HEK293T (cell line): Measurements from ENCODE around the gene IP6K2.
"Not testable (repeated sequence)": the region's sequence is repeated elsewhere in the genome, so short reads cannot be mapped to it uniquely, and the experiment has no call there.

Experiments used
- CTCF ChIA-PET: fragments of 350-600 bp; formaldehyde crosslinking; extraction: SDS; loops from one replicate; lab custom pipeline; 2021; ENCODE audit warnings: antibody characterized with exemption, inconsistent platforms; lab: Yijun Ruan, JAX
- POLR2A ChIA-PET: fragments of 350-600 bp; formaldehyde crosslinking; extraction: SDS; loops from one replicate; lab custom pipeline; 2020; ENCODE audit warnings: antibody characterized with exemption, inconsistent platforms; lab: Yijun Ruan, JAX
- DNase-seq: peaks from one replicate; pipeline ENCODE4 v3.0.0; 2012; ENCODE audit warnings: mixed read lengths; ENCODE audit errors: extremely low spot score
- ARNT ChIP-seq: fragments of 450-650 bp; IDR thresholded peaks from 2 replicates; pipeline ENCODE4 v1.6.1; 2017; ENCODE audit warnings: mild to moderate bottlenecking
- BHLHE40 ChIP-seq: fragments of 450-650 bp; IDR thresholded peaks from 2 replicates; pipeline ENCODE4 v1.6.1; 2016; ENCODE audit warnings: mild to moderate bottlenecking, moderate library complexity, borderline replicate concordance
- CTBP1 ChIP-seq: fragments of 450-650 bp; IDR thresholded peaks from 2 replicates; pipeline ENCODE4 v1.6.1; 2016; ENCODE audit warnings: borderline replicate concordance
- ELF4 ChIP-seq: fragments of 450-650 bp; IDR thresholded peaks from 2 replicates; pipeline ENCODE4 v1.6.1; 2017; ENCODE audit warnings: antibody characterized with exemption
- FOXA1 ChIP-seq: fragments of 450-650 bp; IDR thresholded peaks from 2 replicates; pipeline ENCODE4 v1.6.1; 2016; ENCODE audit warnings: mild to moderate bottlenecking
- FOXK2 ChIP-seq: fragments of 450-650 bp; IDR thresholded peaks from 2 replicates; pipeline ENCODE4 v1.6.1; 2016; ENCODE audit warnings: mild to moderate bottlenecking
- FOXM1 ChIP-seq: fragments of 450-650 bp; IDR thresholded peaks from 2 replicates; pipeline ENCODE4 v1.6.1; 2017; ENCODE audit warnings: mild to moderate bottlenecking, borderline replicate concordance
- HDGF ChIP-seq: fragments of 450-650 bp; IDR thresholded peaks from 2 replicates; pipeline ENCODE4 v1.6.1; 2017; ENCODE audit warnings: antibody characterized with exemption, borderline replicate concordance
- L3MBTL2 ChIP-seq: fragments of 450-650 bp; conservative IDR thresholded peaks from 2 replicates; pipeline ENCODE4 v1.6.1; 2016; ENCODE audit warnings: mild to moderate bottlenecking
- LEF1 ChIP-seq: fragments of 450-650 bp; IDR thresholded peaks from 2 replicates; pipeline ENCODE4 v1.6.1; 2017; ENCODE audit warnings: mild to moderate bottlenecking, borderline replicate concordance
- NFRKB ChIP-seq: fragments of 450-650 bp; IDR thresholded peaks from 2 replicates; pipeline ENCODE4 v1.6.1; 2016; ENCODE audit warnings: mild to moderate bottlenecking, moderate library complexity
- SP1 ChIP-seq: fragments of 450-650 bp; IDR thresholded peaks from 2 replicates; pipeline ENCODE4 v1.6.1; 2017
- SUZ12 ChIP-seq: fragments of 450-650 bp; IDR thresholded peaks from 2 replicates; pipeline ENCODE4 v1.6.1; 2016; ENCODE audit warnings: mild to moderate bottlenecking
- TARDBP ChIP-seq: fragments of 450-650 bp; IDR thresholded peaks from 2 replicates; pipeline ENCODE4 v1.6.1; 2016
- ZNF384 ChIP-seq: fragments of 450-650 bp; IDR thresholded peaks from 2 replicates; pipeline ENCODE4 v1.6.1; 2016
- TF ChIP-seq, protein P1 (sequence below): fragments of 450-650 bp; IDR thresholded peaks from 2 replicates; pipeline ENCODE4 v1.6.1; 2016

The IP6K2 gene

DNA sequence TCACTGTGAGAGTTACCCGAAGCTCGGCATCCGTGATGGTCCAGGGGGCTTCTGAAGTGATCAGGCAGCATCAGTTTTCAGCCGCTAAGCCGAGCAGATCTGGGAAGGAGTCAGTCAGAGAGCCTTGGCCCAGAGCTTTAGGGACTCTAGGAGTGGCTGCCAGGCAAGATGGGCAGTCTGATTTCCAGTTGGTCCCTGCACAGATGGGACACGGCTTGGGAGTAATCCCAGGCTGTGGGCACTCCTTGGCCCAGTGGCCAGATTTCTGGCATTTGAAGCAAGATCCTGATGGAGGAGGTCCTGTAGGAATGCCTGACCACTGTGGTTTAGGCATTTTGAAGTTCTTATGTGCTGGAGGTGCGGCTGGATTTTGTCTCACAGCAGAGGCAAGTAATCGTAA is 10.5 kb upstream of the IP6K2 start:
- POLR2A ChIA-PET = interaction anchor here (0.7 kb wide), 1 partner anchor 280 kb away, joined by 4 read pairs; the partner anchor contains the start of gene WDR6
- no peak for TF ChIP-seq FOXM1
- no peak for TF ChIP-seq FOXA1
- TF ChIP-seq SUZ12 = no peak
- no peak for TF ChIP-seq ELF4
- no peak for TF ChIP-seq ARNT
- no peak for TF ChIP-seq BHLHE40
- no peak for DNase-seq
- CTCF ChIA-PET = no interaction called here

DNA sequence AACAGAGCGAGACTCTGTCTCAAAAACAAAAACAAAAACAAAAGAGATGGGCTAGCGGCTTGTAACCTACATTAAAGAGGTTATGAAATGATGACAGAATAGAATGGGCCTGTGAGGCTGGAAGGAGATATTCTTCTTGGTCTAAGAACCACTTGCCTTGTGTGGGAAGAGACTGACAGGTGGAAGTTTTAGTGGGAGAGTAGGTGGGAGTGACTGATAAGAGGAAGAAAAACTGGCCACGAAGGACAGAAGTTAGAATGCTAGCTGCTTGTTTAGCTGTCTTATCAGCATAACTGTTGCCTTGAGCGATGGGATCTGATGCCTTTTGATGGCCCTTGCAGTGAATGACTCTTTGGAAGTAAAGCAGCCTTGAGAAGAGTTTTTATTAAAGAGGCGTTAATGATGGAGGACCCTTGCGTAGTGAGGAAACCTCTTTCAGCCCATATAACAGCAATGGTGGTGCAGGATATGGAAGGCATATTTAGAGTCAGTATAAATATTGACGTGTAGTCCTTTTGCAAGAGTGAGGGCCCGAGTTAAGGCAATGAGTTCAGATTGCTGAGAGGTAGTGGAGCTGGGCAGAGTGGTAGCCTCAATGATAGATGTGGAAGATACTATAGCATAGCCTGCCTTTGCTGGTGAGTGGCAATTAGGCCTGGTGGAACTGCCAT is 8.3 kb upstream of the IP6K2 start:
- not testable (repeated sequence) for DNase-seq
- POLR2A ChIA-PET = interaction anchor here (1.1 kb wide), 1 partner anchor 14 kb away, joined by 3 read pairs; no protein-coding TSS in a partner anchor
- CTCF ChIA-PET = interaction anchor here (0.7 kb wide), 1 partner anchor 288 kb away, joined by 4 read pairs; no protein-coding TSS in a partner anchor

DNA sequence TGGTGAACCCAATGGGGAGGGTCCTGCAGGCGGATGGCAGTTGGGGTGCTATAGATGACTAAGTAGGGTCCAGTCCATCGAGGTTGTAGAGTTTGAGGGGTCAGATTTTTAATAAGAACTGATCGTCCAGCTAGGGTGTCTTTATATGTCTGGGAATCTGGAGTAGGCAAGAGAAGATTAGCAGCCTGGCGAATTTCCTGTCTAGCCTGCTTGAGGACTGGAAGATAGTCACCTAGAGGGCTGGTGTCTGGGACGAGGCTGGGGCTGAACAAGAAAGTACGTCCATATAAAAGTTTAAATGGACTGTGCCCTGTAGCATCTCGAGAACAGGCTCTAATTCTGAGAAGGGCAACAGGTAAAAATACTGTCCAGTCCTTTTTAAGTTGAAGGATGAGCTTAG is 6.7 kb upstream of the IP6K2 start:
- no peak for TF ChIP-seq ELF4
- no peak for TF ChIP-seq SUZ12
- TF ChIP-seq ARNT = no peak
- no peak for TF ChIP-seq CTBP1
- TF ChIP-seq FOXK2 = no peak
- TF ChIP-seq FOXM1 = no peak
- TF ChIP-seq L3MBTL2 = no peak
- TF ChIP-seq LEF1 = no peak
- no peak for TF ChIP-seq ZNF384
- no peak for TF ChIP-seq SP1
- TF ChIP-seq HDGF = no peak
- TF ChIP-seq NFRKB = no peak
- ChIA-PET CTCF (no interaction called here), POLR2A (no interaction called here)
- DNase-seq = no peak

DNA sequence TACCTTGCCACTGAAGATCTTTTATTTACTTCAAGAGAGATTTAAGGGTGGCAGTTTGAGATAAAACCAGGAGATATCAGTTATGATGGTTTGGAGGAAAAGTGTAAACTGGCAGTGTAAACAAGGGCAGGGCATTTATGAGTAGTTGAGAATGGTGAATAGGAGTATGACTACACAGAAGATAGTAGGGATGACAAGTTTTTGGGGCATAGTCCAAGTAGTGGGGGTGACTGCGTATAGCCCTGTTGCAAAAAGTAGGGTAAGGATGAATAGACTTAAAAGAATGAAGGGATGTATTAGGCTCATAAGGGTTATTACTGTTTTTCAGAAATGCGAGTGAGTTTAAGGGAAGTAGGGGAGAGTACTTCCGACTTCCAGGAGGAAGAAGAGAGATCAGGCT is 6.3 kb upstream of the IP6K2 start:
- CTCF ChIA-PET, DNase-seq, POLR2A ChIA-PET: not testable (repeated sequence)

DNA sequence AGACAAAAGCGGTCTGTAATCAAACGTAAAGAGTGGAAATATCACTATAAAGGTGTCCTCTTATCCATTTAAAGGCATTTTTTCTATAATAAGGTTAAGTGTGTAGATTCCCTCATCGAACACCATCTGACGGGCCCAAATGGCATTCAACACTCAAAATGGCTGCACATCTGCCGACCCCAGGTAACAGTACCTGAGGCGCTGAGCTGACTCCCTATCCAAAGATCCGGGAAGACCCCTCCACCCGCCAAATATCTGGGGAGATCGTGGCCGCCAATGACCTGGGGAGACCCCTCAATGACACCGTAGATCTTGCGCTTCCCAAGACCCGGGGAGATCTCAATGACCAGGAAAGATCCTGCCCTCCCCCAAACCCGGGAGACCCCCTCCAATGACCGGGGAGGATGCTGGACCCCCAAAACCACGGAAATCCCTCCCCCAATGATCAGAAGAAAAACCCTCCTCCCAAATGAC is 476 bp downstream of the IP6K2 start:
- TF ChIP-seq L3MBTL2 = no peak
- TF ChIP-seq FOXM1 = no peak
- TF ChIP-seq, protein P1, sequence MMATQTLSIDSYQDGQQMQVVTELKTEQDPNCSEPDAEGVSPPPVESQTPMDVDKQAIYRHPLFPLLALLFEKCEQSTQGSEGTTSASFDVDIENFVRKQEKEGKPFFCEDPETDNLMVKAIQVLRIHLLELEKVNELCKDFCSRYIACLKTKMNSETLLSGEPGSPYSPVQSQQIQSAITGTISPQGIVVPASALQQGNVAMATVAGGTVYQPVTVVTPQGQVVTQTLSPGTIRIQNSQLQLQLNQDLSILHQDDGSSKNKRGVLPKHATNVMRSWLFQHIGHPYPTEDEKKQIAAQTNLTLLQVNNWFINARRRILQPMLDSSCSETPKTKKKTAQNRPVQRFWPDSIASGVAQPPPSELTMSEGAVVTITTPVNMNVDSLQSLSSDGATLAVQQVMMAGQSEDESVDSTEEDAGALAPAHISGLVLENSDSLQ = no peak
- no peak for TF ChIP-seq ELF4
- no peak for TF ChIP-seq SUZ12
- TF ChIP-seq FOXK2 = no peak
- TF ChIP-seq LEF1 = no peak
- TF ChIP-seq TARDBP = no peak
- no peak for TF ChIP-seq CTBP1
- TF ChIP-seq NFRKB = no peak
- no peak for TF ChIP-seq ZNF384
- TF ChIP-seq HDGF = no peak
- TF ChIP-seq BHLHE40 = no peak
- TF ChIP-seq SP1 = no peak
- no peak for TF ChIP-seq ARNT
- no peak for DNase-seq
- CTCF ChIA-PET = interaction anchor here (0.9 to 1.4 kb wide), 2 partner anchors 23 to 31 kb away, joined by 3 to 4 read pairs; partner anchors contain the start of gene NCKIPSD
- POLR2A ChIA-PET = interaction anchor here (0.6 to 3.0 kb wide), 15 partner anchors 10 to 290 kb away, joined by 3 to 19 read pairs (median 5); partner anchors contain the start of genes CELSR3, NCKIPSD, PRKAR2A and WDR6

DNA sequence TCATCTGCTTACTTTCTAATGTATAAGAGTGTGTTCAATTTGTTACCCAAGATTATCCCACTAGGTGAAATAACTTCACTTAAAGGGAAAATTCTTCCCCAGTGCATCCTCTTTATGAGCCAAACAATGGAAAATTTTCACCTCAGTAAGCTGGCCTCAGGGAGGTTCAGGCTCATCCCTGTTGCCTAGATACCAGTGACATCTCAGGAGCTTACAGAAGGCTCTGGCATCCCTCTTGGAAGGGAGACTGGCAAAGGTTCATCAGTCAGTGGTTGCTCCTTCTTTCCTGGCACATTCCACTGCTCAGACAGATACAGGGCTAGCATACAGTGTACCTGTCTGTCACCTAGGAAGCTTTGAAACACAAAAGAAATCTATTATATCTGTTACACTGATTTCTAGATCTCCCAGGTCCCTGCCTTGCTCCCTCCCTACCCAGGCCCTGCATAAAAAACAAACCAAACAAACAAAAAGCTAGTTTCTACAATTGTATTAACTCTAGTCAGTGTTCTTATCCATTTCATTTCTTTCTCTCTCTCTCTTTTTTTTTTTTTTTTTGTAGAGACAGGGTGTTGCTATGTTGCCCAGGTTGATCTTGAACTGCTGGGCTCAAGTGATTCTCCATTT is 1.7 kb downstream of the IP6K2 start:
- DNase-seq = no peak
- TF ChIP-seq FOXA1 (no peak), LEF1 (no peak), SUZ12 (no peak), SP1 (no peak)
- ChIA-PET CTCF (interaction anchor here (1.4 kb wide), 1 partner anchor 29 kb away, joined by 3 read pairs; the partner anchor contains the start of gene NCKIPSD), POLR2A (interaction anchor here (0.6 to 3.0 kb wide), 4 partner anchors 9 to 52 kb away, joined by 3 to 19 read pairs (median 8); partner anchors contain the start of genes CELSR3 and NCKIPSD)

DNA sequence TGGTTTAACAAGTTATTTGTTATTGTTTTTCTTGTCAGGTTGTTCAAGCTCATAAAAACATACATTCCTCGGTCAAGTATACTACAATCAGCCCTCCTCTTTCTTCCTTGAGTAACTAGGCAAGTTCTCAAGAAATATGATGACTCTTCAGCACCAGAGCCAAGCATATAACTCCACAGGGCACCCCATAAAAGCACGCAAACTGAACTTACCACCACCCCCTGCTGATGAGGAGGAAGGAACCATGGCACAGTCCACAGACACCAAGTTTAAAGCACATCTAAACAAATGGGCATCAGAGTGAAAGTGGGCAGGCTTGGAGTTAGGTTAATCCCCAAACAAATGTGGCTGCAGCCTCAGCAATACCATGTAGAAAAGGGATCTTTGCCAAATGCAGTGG is 5.3 kb downstream of the IP6K2 start:
- TF ChIP-seq ARNT (no peak; the same call in 1 of the 2 replicates), ELF4 (no peak), L3MBTL2 (no peak), BHLHE40 (no peak), HDGF (no peak), CTBP1 (no peak; the same call in 1 of the 2 replicates), TARDBP (no peak), FOXA1 (no peak), FOXK2 (no peak), SUZ12 (no peak), NFRKB (no peak), SP1 (no peak), LEF1 (no peak), FOXM1 (no peak), ZNF384 (no peak)
- TF ChIP-seq, protein P1 = no peak
- peak; percentile 33 for DNase-seq
- CTCF ChIA-PET = no interaction called here
- POLR2A ChIA-PET = no interaction called here
